ENCODE data around the gene A2M.

DNA sequence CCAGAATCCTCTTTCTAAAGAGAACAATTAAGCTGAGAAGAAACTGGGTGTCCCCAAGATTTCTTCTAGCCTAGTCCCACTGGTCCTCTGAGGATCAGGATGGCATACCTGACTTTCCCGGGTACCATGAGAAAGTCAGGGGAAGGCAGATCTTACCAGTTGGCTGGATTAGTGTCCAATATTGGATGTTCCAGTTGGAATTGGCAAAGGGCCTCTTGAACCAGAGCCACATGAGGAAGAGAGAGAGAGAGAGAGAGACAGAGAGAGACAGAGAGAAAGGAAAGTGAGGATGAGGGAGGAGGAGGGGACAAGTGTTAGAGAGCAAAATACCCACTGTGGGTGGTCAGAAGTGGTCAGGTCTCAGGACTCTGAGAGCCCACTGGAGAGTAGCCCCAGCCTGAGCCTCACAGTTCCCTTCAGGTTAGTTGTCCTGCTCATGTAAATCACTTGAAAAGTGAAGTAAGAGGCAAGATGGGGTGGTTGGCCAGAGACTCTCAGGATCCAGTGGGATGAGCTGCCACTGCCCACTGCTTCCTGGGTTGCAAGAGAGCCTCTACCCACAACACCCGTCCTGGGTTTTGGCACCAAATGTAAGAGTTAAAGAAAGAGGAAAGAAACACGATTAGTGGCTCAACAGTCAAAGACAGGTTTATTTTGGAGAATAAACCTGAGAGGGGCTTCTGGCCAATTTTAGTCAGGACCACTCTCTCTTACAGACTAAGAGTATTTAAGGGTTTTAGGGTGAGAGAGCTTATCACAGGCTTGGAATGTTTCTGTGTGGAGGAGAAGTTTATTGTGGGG lies 28.4 kb upstream of the A2M start:
- TF ChIP-seq, protein P1, sequence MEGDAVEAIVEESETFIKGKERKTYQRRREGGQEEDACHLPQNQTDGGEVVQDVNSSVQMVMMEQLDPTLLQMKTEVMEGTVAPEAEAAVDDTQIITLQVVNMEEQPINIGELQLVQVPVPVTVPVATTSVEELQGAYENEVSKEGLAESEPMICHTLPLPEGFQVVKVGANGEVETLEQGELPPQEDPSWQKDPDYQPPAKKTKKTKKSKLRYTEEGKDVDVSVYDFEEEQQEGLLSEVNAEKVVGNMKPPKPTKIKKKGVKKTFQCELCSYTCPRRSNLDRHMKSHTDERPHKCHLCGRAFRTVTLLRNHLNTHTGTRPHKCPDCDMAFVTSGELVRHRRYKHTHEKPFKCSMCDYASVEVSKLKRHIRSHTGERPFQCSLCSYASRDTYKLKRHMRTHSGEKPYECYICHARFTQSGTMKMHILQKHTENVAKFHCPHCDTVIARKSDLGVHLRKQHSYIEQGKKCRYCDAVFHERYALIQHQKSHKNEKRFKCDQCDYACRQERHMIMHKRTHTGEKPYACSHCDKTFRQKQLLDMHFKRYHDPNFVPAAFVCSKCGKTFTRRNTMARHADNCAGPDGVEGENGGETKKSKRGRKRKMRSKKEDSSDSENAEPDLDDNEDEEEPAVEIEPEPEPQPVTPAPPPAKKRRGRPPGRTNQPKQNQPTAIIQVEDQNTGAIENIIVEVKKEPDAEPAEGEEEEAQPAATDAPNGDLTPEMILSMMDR (IDR thresholded peaks at IDR 0.05) = no peak
- TF ChIP-seq POLR2A (IDR thresholded peaks at IDR 0.05) (no peak), EP300 (IDR thresholded peaks at IDR 0.05; ENCODE audit: low read depth) (no peak), POLR2AphosphoS5 (IDR thresholded peaks at IDR 0.05) (no peak)

Data from transverse colon (tissue), 4 donors.